Duodenal mucosa (tissue), 2 donors: ENCODE results near the gene RNF183.
"Not testable (repeated sequence)": the region's sequence is repeated elsewhere in the genome, so short reads cannot be mapped to it uniquely, and the experiment has no call there.

Experiments used
- H3K27ac ChIP-seq: one replicate; pipeline ENCODE4 v1.7.0; 2013; ENCODE audit warnings: low read depth, low read length
- H3K27me3 ChIP-seq, 2 donors: one replicate each; pipeline ENCODE4 v1.7.0; 2013; ENCODE audit warnings: low read length in 2 of 2, control low read depth in 1 of 2; ENCODE audit not compliant: insufficient read depth in 2 of 2, control insufficient read depth in 1 of 2
- H3K36me3 ChIP-seq, 2 donors: one replicate each; pipeline ENCODE4 v1.7.0; 2013; ENCODE audit warnings: low read length in 2 of 2, control low read depth in 1 of 2; ENCODE audit not compliant: insufficient read depth in 2 of 2, control insufficient read depth in 1 of 2
- H3K4me1 ChIP-seq, 2 donors: one replicate each; pipeline ENCODE4 v1.7.0; 2013; ENCODE audit warnings: low read length in 2 of 2, control low read depth in 1 of 2; ENCODE audit not compliant: insufficient read depth in 2 of 2, control insufficient read depth in 1 of 2
- H3K4me3 ChIP-seq, 2 donors: one replicate each; pipeline ENCODE4 v1.7.0; 2013; ENCODE audit warnings: low read length in 2 of 2, low read depth in 1 of 2
- H3K9ac ChIP-seq, 2 donors: one replicate each; pipeline ENCODE4 v1.7.0; 2013; ENCODE audit warnings: low read length in 2 of 2, low read depth in 1 of 2
- H3K9me3 ChIP-seq, 2 donors: one replicate each; pipeline ENCODE4 v1.7.0; 2013; ENCODE audit warnings: low read length in 2 of 2, control low read depth in 1 of 2; ENCODE audit not compliant: control insufficient read depth in 1 of 2

The RNF183 gene

GRCh38 chr9:113257863-113258262 lies 45.3 kb downstream of the RNF183 start:
- no peak overlapping the region for H3K4me3 ChIP-seq
- H3K9ac ChIP-seq, result no peak overlapping the region
- H3K4me1 ChIP-seq, result peaks cover 7 to 21% of the 10 kb centered on the region in 2 donors
- H3K27ac ChIP-seq, result no peak overlapping the region
- H3K36me3 ChIP-seq, result peaks cover 27 to 34% of the 10 kb centered on the region in 2 donors
- H3K27me3 ChIP-seq, result no peaks in the 10 kb centered on the region
- H3K9me3 ChIP-seq, result no peaks in the 10 kb centered on the region

DNA sequence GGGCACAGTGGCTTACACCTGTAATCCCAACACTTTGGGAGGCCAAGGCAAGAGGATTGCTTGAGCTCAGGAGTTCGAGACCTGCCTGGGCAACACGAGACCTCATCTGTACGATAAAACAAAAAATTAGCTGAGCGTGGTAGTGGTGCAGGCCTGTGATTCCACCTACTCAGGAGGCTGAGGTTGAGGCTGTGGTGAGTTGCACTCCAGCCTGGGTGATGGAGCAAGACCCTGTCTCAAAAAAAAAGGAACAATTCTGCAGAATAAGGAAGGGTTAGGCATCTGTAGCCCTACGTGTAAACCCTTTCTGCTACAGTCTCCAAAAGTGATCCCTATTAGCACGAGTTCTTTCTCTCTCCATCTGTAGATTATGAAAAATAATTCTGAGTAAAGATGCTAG lies 47.7 kb downstream of the RNF183 start:
- Histone ChIP-seq H3K36me3 (peaks cover 19 to 20% of the 10 kb centered on the region in 2 donors), H3K27ac (no peak overlapping the region), H3K4me3 (no peak overlapping the region), H3K4me1 (peaks cover 0 to 13% of the 10 kb centered on the region in 2 donors), H3K27me3 (no peaks in the 10 kb centered on the region), H3K9ac (no peak overlapping the region), H3K9me3 (peaks cover 3 to 4% of the 10 kb centered on the region in 2 donors)

DNA sequence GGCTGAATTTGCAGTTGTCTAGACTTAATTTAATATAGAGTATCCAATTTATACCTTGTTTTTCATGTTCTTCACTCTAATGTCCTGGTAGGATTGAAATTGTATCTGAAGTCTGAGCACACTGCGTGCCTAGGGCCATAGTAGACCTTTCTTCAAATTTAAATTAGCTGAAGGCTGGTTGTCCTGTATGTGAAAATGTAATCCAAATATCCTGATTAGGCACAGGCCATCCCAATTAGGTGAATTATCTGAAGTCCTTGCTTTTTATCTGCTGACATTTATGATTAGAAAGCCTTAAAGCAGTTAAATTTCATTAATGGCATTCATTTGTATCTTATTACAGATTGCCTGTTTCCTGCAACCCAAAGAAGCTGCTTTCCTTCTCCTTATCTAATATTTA lies 48.2 kb downstream of the RNF183 start:
- Histone ChIP-seq H3K9ac (no peak overlapping the region), H3K27me3 (no peaks in the 10 kb centered on the region), H3K36me3 (peaks cover 15 to 17% of the 10 kb centered on the region in 2 donors), H3K4me1 (peaks cover 0 to 13% of the 10 kb centered on the region in 2 donors), H3K27ac (no peak overlapping the region), H3K4me3 (no peak overlapping the region), H3K9me3 (peaks cover 3 to 4% of the 10 kb centered on the region in 2 donors)

GRCh38 chr9:113250807-113251206 lies 52.4 kb downstream of the RNF183 start:
- Histone ChIP-seq H3K4me3 (no peak overlapping the region), H3K27ac (no peak overlapping the region), H3K36me3 (no peaks in the 10 kb centered on the region), H3K9ac (no peak overlapping the region), H3K4me1 (no peaks in the 10 kb centered on the region), H3K27me3 (no peaks in the 10 kb centered on the region), H3K9me3 (peaks cover 3 to 4% of the 10 kb centered on the region in 2 donors)

DNA sequence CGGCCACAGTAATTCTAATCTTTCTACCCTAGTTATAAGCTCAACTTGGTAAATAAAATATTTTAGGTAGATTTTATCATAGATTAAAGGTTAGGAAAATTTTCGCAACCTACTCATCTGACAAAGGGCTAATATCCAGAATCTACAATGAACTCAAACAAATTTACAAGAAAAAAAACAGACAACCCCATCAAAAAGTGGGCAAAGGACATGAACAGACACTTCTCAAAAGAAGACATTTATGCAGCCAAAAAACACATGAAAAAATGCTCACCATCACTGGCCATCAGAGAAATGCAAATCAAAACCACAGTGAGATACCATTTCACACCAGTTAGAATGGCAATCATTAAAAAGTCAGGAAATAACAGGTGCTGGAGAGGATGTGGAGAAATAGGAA lies 53.5 kb downstream of the RNF183 start:
- not testable (repeated sequence) for H3K9ac ChIP-seq, H3K27me3 ChIP-seq, H3K36me3 ChIP-seq, H3K4me3 ChIP-seq, H3K9me3 ChIP-seq, H3K4me1 ChIP-seq, H3K27ac ChIP-seq

GRCh38 chr9:113247640-113248039 lies 55.5 kb downstream of the RNF183 start:
- H3K36me3 ChIP-seq, result no peaks in the 10 kb centered on the region
- peaks cover 3 to 4% of the 10 kb centered on the region in 2 donors for H3K9me3 ChIP-seq
- no peaks in the 10 kb centered on the region for H3K4me1 ChIP-seq
- no peak overlapping the region for H3K9ac ChIP-seq
- H3K4me3 ChIP-seq, result no peak overlapping the region
- no peak overlapping the region for H3K27ac ChIP-seq
- H3K27me3 ChIP-seq, result no peaks in the 10 kb centered on the region
